ENCODE results near the gene EPOP.

GRCh38 chr17:38659415-38659814 lies 15.3 kb downstream of the EPOP start:
- TF ChIP-seq POLR2AphosphoS5 (IDR thresholded peaks at IDR 0.05; ENCODE audit: low read depth, low read length) (no peak), POLR2A (IDR thresholded peaks at IDR 0.05; ENCODE audit: low read depth, low read length) (no peak), SPI1 (IDR thresholded peaks at IDR 0.05; ENCODE audit: low read depth, low read length) (no peak), TAF1 (IDR thresholded peaks at IDR 0.05; ENCODE audit: low read depth, low read length) (no peak)

Data from GM12891 (cell line).